GM18519 (cell line): ENCODE measurements around the gene OGFOD2.
A peak's percentile ranks its signal among the peaks of the same experiment; 100 is the strongest.

ENCODE experiments used
- ATAC-seq: cut with Tn5 transposase; IDR thresholded peaks from one replicate; pipeline ENCODE4 v1.9.1; 2021; ENCODE audit warnings: mild to moderate bottlenecking, moderate library complexity; ENCODE audit not compliant: unreplicated experiment, low FRiP score

Gene OGFOD2

DNA sequence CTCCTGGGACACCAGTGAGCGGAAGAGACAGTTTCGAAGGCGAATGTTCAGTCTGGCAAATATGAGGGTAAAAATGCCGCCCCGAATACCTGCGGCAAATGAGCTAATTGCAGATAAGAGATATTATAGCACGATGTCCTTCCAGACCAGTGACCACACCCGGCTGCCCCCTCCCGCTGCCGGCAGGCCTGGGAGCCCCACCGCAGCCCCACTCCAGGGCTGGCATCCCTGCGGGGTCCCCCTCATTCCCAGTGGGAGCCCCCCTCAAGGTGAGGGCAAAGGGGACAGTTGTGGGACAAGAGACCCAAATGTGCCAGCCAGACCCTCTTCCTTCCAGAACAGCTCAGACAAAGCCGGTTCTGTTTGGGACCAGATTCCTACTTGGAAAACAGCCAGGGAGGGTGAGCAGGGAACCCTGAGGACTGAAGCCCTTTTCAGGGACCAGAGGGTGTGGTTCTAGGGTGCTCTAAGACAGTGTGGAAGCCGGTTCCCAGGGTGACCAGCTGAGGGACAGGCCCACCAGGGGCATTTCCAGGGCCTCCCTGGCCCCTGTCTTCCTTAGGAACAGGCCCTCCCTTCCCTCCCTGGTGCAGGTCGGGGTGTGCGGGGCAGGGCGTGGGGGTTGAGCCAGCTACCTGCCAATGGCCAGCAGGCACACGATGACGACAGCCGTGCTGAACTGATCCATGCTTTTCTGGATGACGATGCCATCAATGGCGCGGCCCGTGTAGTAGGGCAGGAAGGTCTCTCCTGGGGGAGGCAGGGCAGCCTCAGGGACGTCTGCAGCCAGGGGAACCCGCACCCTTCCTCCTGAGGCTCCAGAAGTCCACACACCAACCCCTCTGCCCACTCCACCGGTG, 25.0 kb upstream of the OGFOD2 start:
- ATAC-seq, result no peak

GRCh38 chr12:122951406-122951805, 23.6 kb upstream of the OGFOD2 start:
- ATAC-seq, result no peak

DNA sequence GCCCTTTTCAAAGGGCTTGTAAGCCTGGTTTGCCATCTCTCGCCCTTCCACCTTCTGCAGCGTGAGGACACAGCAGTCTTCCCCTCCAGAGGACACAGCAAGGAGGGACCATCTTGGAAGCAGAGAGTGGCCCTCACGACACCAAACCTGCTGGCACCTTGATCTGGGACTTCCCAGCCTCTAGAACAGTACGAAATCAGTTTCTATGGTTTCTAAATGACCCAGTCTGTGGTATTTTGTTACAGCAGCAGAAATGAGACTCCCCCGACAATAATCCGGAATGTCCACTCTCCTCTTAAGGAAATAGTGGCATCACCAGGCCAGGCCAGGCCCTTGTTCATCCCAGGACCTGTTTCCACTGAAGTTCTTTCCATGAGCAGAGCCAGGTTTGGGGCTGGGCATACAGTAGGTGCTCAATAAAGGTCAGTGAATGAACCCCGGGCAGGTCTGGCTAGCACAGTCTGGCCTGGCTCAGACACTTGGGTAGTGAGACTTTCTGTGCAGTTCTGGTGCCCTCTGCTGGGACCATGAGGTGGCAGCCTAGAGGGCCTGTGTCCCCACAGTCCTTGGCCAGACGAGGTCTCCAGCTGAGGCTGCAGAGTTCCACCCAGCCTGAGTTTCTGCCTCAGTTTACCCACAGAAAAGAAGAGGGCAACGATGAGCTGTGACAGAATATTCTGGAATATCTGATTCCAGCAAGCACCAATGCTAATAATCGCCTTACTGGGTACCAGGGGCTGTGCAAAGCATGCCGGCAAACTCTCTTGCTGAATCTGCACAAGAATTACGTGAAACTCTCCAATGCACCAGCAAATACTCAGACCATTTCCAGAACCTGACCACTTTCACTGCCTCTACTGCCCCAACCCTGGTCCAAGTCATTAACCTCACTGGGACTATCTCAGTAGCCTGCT, 22.8 kb upstream of the OGFOD2 start:
- ATAC-seq, result no peak

GRCh38 chr12:122955156-122955555, 19.9 kb upstream of the OGFOD2 start:
- no peak for ATAC-seq

DNA sequence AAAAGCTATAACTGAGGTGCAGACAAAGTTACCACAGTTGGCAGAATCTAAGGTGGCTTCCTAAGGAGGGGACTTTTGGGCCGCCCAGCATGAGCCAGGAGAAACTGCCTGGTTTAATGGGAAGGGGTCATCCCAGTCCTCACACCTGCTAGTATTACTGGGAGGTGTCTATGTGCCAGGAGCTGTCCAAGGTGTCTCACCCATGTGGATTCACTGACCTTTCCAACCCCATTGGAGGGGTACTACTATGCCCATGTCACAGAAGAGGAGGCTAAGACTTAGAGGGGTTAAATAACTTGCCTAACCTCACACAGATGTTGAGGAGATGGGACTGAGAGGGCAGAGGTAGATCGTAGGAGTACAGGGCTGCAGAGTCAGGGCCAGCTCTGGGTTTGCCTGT, 19.0 kb upstream of the OGFOD2 start:
- no peak for ATAC-seq

DNA sequence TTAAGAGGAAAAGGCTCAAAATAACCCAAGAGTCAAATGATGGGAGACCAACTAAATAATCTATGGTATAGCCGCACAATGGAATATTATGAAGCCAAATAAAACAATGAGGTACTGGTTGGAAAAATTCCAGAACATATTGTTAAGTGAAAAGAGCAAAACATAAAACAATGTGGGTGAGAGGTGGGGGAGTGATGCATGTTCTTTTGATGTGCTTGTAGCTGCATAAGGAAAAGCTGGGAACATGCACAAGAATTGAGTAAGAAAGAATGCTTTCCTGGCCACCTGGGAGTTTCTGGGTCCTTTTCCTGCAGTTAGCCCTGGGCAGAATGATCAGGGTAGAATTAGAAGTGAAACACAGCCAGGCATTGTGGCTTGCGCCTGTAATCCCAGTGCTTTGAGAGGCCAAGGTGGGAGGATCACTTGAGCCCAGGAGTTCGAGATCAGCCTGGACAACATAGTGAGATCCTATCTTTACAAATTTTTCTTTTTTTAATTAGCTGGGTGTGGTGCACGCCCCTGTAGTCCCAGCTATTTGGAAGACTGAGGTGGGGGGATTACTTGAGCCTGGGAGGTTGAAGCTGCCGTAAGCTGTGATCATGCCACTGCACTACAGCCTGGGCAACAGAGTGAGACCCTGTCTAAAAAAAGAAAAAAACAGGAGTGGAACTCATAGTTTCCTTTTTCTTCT, 16.7 kb upstream of the OGFOD2 start:
- ATAC-seq, result no peak

DNA sequence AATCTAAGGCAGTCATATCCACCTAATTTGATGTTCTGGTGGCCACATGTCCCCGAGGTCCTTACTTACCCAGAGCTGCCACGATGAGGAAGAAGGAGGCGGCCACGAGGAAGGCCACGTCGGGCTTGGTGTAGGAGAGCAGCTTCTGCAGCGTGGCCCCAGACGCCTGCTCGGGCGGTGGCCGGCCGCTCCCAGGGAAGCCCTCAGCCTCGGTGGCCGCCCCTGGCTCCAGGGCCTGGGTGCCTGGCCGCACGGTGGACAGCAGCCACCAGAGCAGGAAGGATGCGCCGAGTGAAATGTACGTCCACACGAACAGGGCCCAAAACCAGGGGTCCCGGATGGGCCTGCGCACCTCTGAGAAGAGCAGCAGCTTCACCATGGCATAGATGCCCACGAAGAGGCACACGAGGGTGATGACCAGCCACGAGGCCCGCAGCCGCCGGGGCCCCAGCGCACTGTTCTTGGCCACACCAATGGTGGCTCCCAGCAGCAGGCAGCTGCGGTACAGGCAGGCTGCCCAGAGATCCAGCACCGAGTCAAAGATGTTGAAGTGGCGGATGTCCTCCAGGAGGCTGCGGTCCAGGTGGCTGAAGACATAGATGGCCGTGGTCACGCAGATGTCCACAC, 15.4 kb upstream of the OGFOD2 start:
- no peak for ATAC-seq

DNA sequence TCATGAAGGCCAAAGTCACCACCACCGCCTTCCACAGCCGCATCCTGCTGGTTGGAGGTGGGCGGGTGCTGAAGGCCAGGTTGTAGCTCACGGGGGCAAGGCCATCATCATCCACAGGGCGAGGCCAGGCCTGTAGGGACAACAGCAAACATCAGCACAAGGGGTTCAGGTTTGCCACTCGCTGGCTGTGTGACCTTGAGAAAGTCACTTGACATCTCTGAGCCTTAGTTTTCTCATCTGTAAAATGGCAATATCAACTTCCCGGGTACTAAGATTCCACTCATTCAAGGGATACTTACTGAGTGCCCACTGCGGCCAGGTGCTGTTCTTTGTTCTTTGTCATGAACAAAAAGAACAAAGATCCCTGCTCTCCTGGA, 14.9 kb upstream of the OGFOD2 start:
- no peak for ATAC-seq

DNA sequence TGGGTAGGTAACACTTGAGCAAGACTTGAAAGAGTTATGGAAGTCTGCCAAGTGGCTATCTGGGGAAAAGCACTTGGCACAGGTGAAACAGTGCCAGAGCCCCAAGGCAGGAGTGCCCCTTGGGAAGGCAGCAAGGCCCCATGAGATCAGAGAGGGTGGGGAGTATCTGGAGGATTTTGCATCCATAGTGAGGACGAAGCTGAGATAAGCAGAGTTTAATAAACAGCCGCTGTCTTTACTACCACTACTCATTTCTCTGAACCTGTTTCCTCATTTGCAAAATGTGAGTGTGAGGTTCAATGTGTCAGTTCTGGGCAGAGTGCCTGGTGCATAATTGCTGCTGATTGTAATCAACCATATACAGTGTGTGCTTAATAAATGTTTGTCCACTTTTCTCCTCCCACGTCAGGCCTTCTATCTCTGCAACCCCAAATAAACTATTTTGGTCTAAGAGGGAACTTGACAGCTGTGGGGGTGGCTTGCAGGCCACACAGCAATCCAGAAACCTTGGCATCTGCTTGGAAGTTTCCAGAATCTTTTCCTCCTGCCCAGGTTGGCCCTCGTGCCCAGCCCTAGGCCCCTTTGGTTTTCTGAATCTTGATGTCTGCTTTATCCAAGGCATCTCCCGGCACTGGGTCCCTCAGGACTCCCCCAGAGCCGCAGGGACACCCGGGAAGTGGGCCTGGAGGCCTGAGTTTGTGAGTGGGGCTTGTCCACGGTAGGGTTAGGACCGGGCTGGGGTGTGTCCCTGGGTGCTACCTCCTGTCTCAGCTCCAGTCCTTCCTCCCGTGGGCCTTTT, 13.3 kb upstream of the OGFOD2 start:
- no peak for ATAC-seq

DNA sequence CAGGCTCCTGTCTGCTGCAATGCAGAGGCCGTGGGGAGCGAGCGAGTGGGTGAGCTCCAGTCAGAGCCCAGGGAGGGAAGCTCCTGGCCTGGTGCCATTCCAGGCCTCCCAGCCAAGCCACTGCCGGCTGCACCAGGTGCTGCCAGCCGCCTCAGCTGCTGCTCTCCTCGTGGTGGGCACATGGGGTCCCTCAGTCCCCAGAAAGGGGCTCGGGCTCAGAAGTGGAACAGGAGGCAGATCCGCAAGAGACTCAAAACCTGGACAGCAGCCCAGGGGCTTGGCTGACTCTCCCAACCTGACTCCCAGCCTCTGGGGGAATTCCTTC, 11.1 kb upstream of the OGFOD2 start:
- no peak for ATAC-seq

DNA sequence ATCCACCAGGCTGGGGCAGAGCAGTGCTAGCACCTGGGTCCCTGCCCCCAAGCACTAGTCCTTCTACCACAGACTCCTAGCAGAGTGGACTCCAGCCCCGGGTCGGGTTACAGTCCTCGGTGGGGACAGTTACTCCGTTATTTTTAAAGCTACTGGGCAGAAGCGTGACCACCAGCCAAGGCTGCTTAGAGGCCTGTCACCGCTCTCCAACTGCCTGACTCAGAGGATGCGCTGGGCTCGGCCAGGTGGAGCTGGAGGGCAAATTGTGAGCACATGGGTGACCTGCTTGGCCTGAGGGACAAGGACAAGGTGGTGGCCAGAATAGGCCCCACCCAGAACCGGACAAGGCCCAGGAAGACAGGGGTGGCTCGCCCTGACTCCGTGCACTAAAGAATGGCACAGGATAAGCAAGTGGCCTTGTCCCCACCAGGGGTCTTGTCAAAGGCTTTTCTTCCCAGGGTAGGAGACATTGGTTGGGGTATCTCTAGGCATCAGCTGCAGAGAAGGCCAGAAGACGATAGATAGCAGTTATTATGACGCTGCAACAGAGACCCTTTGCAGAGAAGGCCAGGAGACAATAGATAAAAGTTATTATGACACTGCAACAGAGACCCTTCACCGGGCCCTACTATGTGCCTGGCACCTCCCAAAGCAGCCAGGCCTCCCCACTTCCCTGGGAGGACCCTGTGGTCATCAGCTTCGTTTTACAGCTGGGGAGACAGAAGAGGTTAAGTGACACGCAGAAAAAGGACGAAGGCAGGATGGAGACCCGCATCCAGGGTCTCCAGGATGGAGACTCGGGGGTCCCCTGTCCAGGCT, 10.4 kb upstream of the OGFOD2 start:
- ATAC-seq, result no peak

DNA sequence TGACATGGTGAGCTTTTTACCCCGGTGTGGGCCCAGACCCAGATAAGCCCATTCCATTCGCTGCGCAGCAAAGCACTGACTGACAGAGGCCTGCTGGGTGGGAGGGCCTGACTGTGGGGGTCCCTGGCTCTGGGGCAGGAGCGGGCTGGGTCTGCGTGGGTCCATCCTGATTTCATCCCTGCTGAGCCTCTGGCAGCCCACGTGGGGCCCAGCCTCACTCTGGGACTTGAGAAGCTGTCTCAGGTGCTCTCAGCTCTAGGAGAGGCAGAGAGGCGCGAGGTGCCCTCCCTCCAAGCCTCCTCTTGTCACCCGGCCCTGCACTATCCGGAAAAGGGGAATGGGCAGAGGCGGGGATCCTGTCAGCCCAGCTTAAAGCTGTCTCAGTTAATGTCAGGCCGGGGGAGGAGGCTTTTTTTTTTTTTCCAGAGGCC, 9.7 kb upstream of the OGFOD2 start:
- no peak for ATAC-seq

- no peak for ATAC-seq
Measured at GRCh38 chr12:122965851-122966742, 8.9 kb upstream of the OGFOD2 start, which contains the start of gene ABCB9. TSS of gene ABCB9 (minus strand) at chr12:122966463. CDS start at chr12:122960235, 6,228 bp downstream.

DNA sequence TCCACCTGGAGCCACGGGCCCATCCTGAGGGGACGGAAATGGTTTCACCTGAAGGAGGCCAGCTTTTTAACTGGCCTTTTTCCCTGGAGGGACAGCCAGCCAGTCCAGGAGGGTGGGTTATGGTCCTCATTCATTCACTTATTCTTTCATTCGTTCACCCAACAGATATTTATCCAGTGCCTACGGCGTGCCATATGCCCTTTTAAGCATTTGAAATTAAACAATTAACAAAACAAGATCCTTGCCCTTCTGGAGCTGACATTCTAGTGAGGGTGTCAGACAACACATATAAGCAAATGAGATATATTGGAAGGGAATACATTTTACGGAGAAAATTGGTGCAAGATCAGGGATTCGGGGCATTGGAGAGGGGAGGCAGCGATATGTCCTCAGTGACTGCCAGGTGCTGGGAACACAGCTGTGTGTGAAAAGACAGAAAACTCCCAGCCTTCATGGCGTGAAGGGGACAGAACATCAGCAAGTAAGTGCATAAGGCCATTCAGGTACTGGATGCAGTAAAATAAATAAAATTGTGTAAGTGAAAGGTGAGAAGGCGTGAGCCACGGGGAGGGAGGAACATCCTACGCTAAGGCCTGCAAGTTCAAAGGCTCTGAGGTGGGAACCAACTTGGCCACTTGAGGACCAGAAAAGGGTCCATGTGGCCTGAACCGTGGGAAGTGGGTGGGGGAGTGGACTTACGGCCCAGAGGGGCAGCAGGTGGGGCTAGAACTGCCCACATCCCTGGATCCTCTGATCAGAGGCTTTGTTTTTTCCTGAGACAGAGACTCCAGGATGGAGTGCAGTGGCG, 8.1 kb upstream of the OGFOD2 start:
- no peak for ATAC-seq

DNA sequence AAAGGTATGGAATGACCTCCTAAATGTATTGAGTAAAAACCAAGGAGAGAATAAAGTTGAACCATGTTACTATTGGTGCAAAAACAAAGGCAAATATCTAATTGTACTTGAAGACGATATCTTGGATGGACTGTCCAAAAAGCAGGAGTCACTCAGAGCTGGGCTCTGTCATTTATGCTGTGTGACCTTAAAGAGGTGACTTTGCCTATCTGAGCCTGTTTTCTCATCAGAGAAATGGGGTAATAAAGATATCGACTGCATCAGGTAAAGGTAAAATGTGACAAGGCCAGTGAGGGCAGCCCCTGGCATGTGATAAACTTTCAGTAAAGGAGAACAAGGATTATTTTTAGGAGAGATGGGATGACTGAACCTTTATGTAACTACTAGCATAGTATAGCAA, 6.9 kb upstream of the OGFOD2 start:
- no peak for ATAC-seq

- ATAC-seq, result no peak
Measured at GRCh38 chr12:122969676-122970075, 5.4 kb upstream of the OGFOD2 start.

GRCh38 chr12:122974274-122974891, 661 bp upstream of the OGFOD2 start:
- ATAC-seq, result peak; percentile 47
